GM18519 (cell line): Measurements from ENCODE around the gene TTC16.
"Not testable (repeated sequence)": the region's sequence is repeated elsewhere in the genome, so short reads cannot be mapped to it uniquely, and the experiment has no call there.

ENCODE experiments used
- ATAC-seq: cut with Tn5 transposase; IDR thresholded peaks from one replicate; pipeline ENCODE4 v1.9.1; 2021; ENCODE audit warnings: mild to moderate bottlenecking, moderate library complexity; ENCODE audit not compliant: unreplicated experiment, low FRiP score

Gene TTC16

GRCh38 chr9:127778280-127779135, 62.6 kb downstream of the TTC16 start, which contains the start of gene SH2D3C:
Gene SH2D3C, minus strand, starts transcription at chr9:127778666. Its CDS starts 39 bp downstream, at chr9:127778627.
- no peak for ATAC-seq

GRCh38 chr9:127779136-127779981, 63.5 kb downstream of the TTC16 start:
- no peak for ATAC-seq

GRCh38 chr9:127780126-127780885, 64.4 kb downstream of the TTC16 start:
- ATAC-seq, result no peak

GRCh38 chr9:127780909-127781308, 65.0 kb downstream of the TTC16 start:
- ATAC-seq, result not testable (repeated sequence)
